SK-N-MC (cell line): ENCODE results near the gene TXNDC16.

Experiments used
- EZH2 ChIP-seq: fragments of 200-600 bp; sonication (generic); IDR thresholded peaks from one replicate; pipeline ENCODE4 v1.6.1; 2017; ENCODE audit warnings: antibody characterized with exemption
- POLR2AphosphoS5 ChIP-seq: IDR thresholded peaks from 2 replicates; pipeline ENCODE4 v1.6.1; 2012; ENCODE audit warnings: mild to moderate bottlenecking, low read depth, low read length, borderline replicate concordance

- TF ChIP-seq POLR2AphosphoS5 (no peak), EZH2 (no peak)
These were observed 108.8 kb downstream of the TXNDC16 start for GRCh38 chr14:52443506-52443905.
